ENCODE data around the gene SPP2.

The SPP2 gene

GRCh38 chr2:234092344-234092743, 41.8 kb downstream of the SPP2 start:
- Histone ChIP-seq H3K27ac (replicated peaks) (no peak overlapping the region), H3K27me3 (ENCODE audit: insufficient read depth, poor library complexity, severe bottlenecking) (no peaks in the 10 kb centered on the region), H3K4me3 (replicated peaks; ENCODE audit: insufficient read depth, low read length) (no peak overlapping the region)
- TF ChIP-seq SPI1 (IDR thresholded peaks at IDR 0.05; ENCODE audit: borderline replicate concordance, low read depth) (no peak), REST (IDR thresholded peaks at IDR 0.05; ENCODE audit: insufficient replicate concordance, low read depth) (no peak), CTCF (IDR thresholded peaks at IDR 0.05; ENCODE audit: insufficient read depth, low read length) (no peak), GABPA (IDR thresholded peaks at IDR 0.05; ENCODE audit: low read depth) (no peak), POLR2AphosphoS5 (IDR thresholded peaks at IDR 0.05; ENCODE audit: low read depth) (no peak)
- no peak for DNase-seq (ENCODE audit: low read depth in 1 of 2, low spot score in 1 of 2)

- no peak for DNase-seq (ENCODE audit: low read depth in 1 of 2, low spot score in 1 of 2)
- no peak for TF ChIP-seq CTCF (IDR thresholded peaks at IDR 0.05; ENCODE audit: insufficient read depth, low read length)
- TF ChIP-seq REST (IDR thresholded peaks at IDR 0.05; ENCODE audit: insufficient replicate concordance, low read depth) = no peak
- TF ChIP-seq SPI1 (IDR thresholded peaks at IDR 0.05; ENCODE audit: borderline replicate concordance, low read depth) = no peak
- no peak for TF ChIP-seq POLR2AphosphoS5 (IDR thresholded peaks at IDR 0.05; ENCODE audit: low read depth)
- TF ChIP-seq GABPA (IDR thresholded peaks at IDR 0.05; ENCODE audit: low read depth) = no peak
Observed at GRCh38 chr2:234095301-234095700, 44.8 kb downstream of the SPP2 start.

GRCh38 chr2:234096164-234096563, 45.7 kb downstream of the SPP2 start:
- Histone ChIP-seq H3K27me3 (ENCODE audit: insufficient read depth, poor library complexity, severe bottlenecking) (no peaks in the 10 kb centered on the region), H3K27ac (replicated peaks) (no peak overlapping the region), H3K4me3 (replicated peaks; ENCODE audit: insufficient read depth, low read length) (no peak overlapping the region)
- TF ChIP-seq CTCF (IDR thresholded peaks at IDR 0.05; ENCODE audit: insufficient read depth, low read length) = no peak
- TF ChIP-seq GABPA (IDR thresholded peaks at IDR 0.05; ENCODE audit: low read depth) = no peak
- TF ChIP-seq POLR2AphosphoS5 (IDR thresholded peaks at IDR 0.05; ENCODE audit: low read depth) = no peak
- no peak for TF ChIP-seq REST (IDR thresholded peaks at IDR 0.05; ENCODE audit: insufficient replicate concordance, low read depth)
- TF ChIP-seq SPI1 (IDR thresholded peaks at IDR 0.05; ENCODE audit: borderline replicate concordance, low read depth) = no peak
- DNase-seq (ENCODE audit: low read depth in 1 of 2, low spot score in 1 of 2) = no peak

More at GRCh38 chr2:234095301-234095700, 44.8 kb downstream of the SPP2 start:
- Histone ChIP-seq H3K27me3 (ENCODE audit: insufficient read depth, poor library complexity, severe bottlenecking) (no peaks in the 10 kb centered on the region), H3K27ac (replicated peaks) (no peak overlapping the region), H3K4me3 (replicated peaks; ENCODE audit: insufficient read depth, low read length) (no peak overlapping the region)
